PC-3 (cell line): ENCODE measurements around the gene SP140L. TPM values are rescaled to one million over a fixed set of nuclear protein-coding genes. Genes with fewer than 3 reads are reported as not detected.
A peak's percentile ranks its signal among the peaks of the same experiment; 100 is the strongest.

Experiments used
- ATAC-seq: fragments of 200-7000 bp; cut with Tn5 transposase; 2 replicates; pipeline ENCODE4 v1.9.1; 2020; ENCODE audit warnings: mild to moderate bottlenecking, moderate library complexity
- BruUV-seq: library from RNA; stranded (reverse); fragments of 400-500 nt; replicated peaks from 2 replicates; lab custom pipeline; 2021; lab: Mats Ljungman, UMichigan
- CTCF ChIA-PET: fragments of 300-600 bp; sonication (Branson Sonifier 250); formaldehyde crosslinking; loops from one replicate; lab custom pipeline; 2022; ENCODE audit warnings: antibody characterized with exemption; lab: Charles Lee
- POLR2A ChIA-PET: fragments of 300-600 bp; sonication (Branson Sonifier 250); formaldehyde crosslinking; loops from one replicate; lab custom pipeline; 2022; ENCODE audit warnings: antibody characterized with exemption; ENCODE audit not compliant: unreplicated experiment; lab: Charles Lee
- DNase-seq: peaks from one replicate; pipeline ENCODE4 v3.0.0-alpha.2; 2015
- H2AFZ ChIP-seq: fragments of 300-600 bp; sonication (generic); 2 replicates; pipeline ENCODE4 v1.6.0; 2016; ENCODE audit warnings: antibody characterized with exemption, low read length
- H3F3A ChIP-seq: fragments of 300-600 bp; sonication (generic); one replicate; pipeline ENCODE4 v1.6.0; 2017; ENCODE audit warnings: antibody characterized with exemption, low read length, control low read depth, mild to moderate bottlenecking; ENCODE audit not compliant: unreplicated experiment
- H3K27ac ChIP-seq: fragments of 300-600 bp; sonication (generic); 2 replicates; pipeline ENCODE4 v1.5.1; 2016; ENCODE audit warnings: mild to moderate bottlenecking, low read length
- H3K27me3 ChIP-seq: fragments of 300-600 bp; sonication (generic); 2 replicates; pipeline ENCODE4 v1.6.1; 2016; ENCODE audit warnings: low read length, mixed read lengths
- H3K36me3 ChIP-seq: fragments of 300-600 bp; sonication (generic); 2 replicates; pipeline ENCODE4 v1.6.1; 2016; ENCODE audit warnings: low read depth, mixed run types, low read length, mixed read lengths
- H3K4me1 ChIP-seq: fragments of 300-600 bp; sonication (generic); 2 replicates; pipeline ENCODE4 v1.5.1; 2016; ENCODE audit warnings: low read length; ENCODE audit not compliant: insufficient read depth
- H3K4me2 ChIP-seq: fragments of 300-600 bp; sonication (generic); 2 replicates; pipeline ENCODE4 v1.6.0; 2016; ENCODE audit warnings: low read length
- H3K4me3 ChIP-seq: fragments of 300-600 bp; sonication (generic); 2 replicates; pipeline ENCODE4 v1.5.1; 2016; ENCODE audit warnings: mild to moderate bottlenecking, low read length, mixed read lengths
- H3K79me2 ChIP-seq: fragments of 300-600 bp; sonication (generic); 2 replicates; pipeline ENCODE4 v1.6.1; 2017; ENCODE audit warnings: low read length, mixed read lengths
- H3K9ac ChIP-seq: fragments of 300-600 bp; sonication (generic); 2 replicates; pipeline ENCODE4 v1.6.0; 2016; ENCODE audit warnings: mild to moderate bottlenecking, low read length
- H3K9me2 ChIP-seq: fragments of 300-600 bp; sonication (generic); replicated peaks from 2 replicates; pipeline ENCODE4 v1.6.1; 2016; ENCODE audit warnings: mixed run types, low read length, mixed read lengths
- H3K9me3 ChIP-seq: fragments of 300-600 bp; sonication (generic); 2 replicates; pipeline ENCODE4 v1.6.1; 2016; ENCODE audit warnings: low read length, mixed read lengths
- H4K20me1 ChIP-seq: fragments of 300-600 bp; sonication (generic); 2 replicates; pipeline ENCODE4 v1.6.1; 2016; ENCODE audit warnings: low read length, mixed read lengths
- EZH2 ChIP-seq: fragments of 300-600 bp; sonication (generic); IDR thresholded peaks from one replicate; pipeline ENCODE4 v1.6.1; 2017; ENCODE audit warnings: antibody characterized with exemption, mild to moderate bottlenecking, low read length; ENCODE audit not compliant: unreplicated experiment
- EZH2phosphoT487 ChIP-seq: fragments of 300-600 bp; sonication (generic); IDR thresholded peaks from 2 replicates; pipeline ENCODE4 v1.6.1; 2018; ENCODE audit warnings: mild to moderate bottlenecking, antibody characterized with exemption, low read length, borderline replicate concordance
- intact Hi-C: fragments of 100-400 bp; cut with micrococcal nuclease; formaldehyde crosslinking; loops from 2 replicates; pipeline ENCODE4 v1.9.0; 2023
- total RNA-seq: library from RNA; depleted of rRNA; stranded (reverse); fragments of >200 nt; gene quantifications from 2 replicates; pipeline ENCODE4 v1.2.3, GENCODE V29; 2014
- TF ChIP-seq, protein P1 (sequence below): fragments of 300-600 bp; sonication (generic); conservative IDR thresholded peaks from 2 replicates; pipeline ENCODE4 v1.5.1; 2017; ENCODE audit warnings: antibody characterized with exemption, low read depth, mild to moderate bottlenecking, low read length

Gene SP140L
- total RNA-seq, 1 experiment from 2014 or later: 2.8 TPM

DNA sequence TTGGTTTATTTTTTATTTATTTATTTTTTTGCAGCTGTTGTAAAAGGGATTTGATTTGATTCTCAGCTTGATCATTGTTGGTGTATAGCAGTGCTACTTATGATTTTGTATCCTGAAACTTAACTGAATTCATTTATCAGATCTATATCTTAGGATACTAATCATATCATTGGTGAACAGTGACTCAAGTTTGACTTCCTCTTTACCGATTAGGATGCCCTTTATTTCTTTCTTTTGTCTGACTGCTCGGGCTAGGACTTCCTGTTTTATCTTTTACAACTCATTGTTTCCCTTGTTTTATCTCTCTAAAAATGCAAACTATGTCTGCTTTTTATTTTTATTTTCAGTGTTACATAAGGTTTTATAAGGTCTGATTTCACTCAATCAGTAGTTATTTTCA lies 112.6 kb downstream of the SP140L start:
- Histone ChIP-seq H3K27me3 (no peaks in the 10 kb centered on the region), H3K27ac (no peak overlapping the region), H4K20me1 (no peaks in the 10 kb centered on the region), H3K79me2 (no peaks in the 10 kb centered on the region), H3K4me2 (0 out of 2 replicates have a peak overlapping the region, but pooled peaks have one; percentile 23), H3K9me3 (no peaks in the 10 kb centered on the region), H3K9ac (no peak overlapping the region), H2AFZ (no peak overlapping the region), H3K36me3 (peaks cover 18% of the 10 kb centered on the region; the same call in 1 of the 2 replicates), H3F3A (no peaks in the 10 kb centered on the region), H3K4me1 (peaks cover 21% of the 10 kb centered on the region), H3K9me2 (no peaks in the 10 kb centered on the region), H3K4me3 (no peak overlapping the region)
- ChIA-PET CTCF (no interaction called here), POLR2A (no interaction called here)
- intact Hi-C loops: no loop called here
- no TSS peak for BruUV-seq
- ATAC-seq (no peak), DNase-seq (no peak)
- TF ChIP-seq EZH2 (no peak), EZH2phosphoT487 (no peak)
- TF ChIP-seq, protein P1, sequence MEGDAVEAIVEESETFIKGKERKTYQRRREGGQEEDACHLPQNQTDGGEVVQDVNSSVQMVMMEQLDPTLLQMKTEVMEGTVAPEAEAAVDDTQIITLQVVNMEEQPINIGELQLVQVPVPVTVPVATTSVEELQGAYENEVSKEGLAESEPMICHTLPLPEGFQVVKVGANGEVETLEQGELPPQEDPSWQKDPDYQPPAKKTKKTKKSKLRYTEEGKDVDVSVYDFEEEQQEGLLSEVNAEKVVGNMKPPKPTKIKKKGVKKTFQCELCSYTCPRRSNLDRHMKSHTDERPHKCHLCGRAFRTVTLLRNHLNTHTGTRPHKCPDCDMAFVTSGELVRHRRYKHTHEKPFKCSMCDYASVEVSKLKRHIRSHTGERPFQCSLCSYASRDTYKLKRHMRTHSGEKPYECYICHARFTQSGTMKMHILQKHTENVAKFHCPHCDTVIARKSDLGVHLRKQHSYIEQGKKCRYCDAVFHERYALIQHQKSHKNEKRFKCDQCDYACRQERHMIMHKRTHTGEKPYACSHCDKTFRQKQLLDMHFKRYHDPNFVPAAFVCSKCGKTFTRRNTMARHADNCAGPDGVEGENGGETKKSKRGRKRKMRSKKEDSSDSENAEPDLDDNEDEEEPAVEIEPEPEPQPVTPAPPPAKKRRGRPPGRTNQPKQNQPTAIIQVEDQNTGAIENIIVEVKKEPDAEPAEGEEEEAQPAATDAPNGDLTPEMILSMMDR: no peak

DNA sequence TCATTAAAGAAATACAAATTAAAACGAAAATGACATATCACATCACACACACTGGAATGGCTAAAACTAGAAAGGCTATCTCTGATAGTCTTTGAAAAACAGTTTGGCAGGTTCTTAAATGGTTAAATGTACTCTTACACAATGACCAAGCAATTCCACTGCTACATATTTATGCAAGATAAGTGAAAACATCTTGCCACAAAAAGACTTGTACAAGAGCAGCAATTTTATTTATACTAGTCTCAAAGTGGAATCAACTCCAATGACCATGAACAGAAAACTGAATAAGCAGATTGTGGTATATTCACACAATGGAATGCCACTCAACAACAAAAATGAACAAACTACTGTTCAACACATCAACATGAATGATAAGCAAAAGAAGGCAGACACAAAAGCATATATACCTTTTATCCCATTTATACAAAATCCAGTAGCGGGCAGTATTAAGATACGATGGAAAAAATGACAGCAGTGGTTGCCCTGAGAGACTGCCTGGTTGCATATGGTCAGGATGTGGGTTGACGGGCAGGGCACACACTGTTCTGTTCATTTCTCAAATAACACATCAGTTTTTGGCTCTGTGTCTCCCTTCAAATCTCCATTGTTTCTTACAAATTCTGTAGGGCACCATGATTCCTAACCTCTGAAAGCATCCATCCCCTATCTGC lies 114.4 kb downstream of the SP140L start:
- Histone ChIP-seq H3K4me2 (no peak overlapping the region), H3K9ac (no peak overlapping the region), H3K9me3 (no peaks in the 10 kb centered on the region), H4K20me1 (no peaks in the 10 kb centered on the region), H3F3A (no peaks in the 10 kb centered on the region), H3K36me3 (peaks cover 18% of the 10 kb centered on the region), H2AFZ (no peak overlapping the region), H3K79me2 (no peaks in the 10 kb centered on the region), H3K4me3 (no peak overlapping the region), H3K9me2 (no peaks in the 10 kb centered on the region), H3K27ac (no peak overlapping the region), H3K4me1 (peaks cover 13% of the 10 kb centered on the region), H3K27me3 (no peaks in the 10 kb centered on the region)
- CTCF ChIA-PET: no interaction called here
- BruUV-seq: no TSS peak
- DNase-seq (no peak), ATAC-seq (no peak)
- intact Hi-C loops: no loop called here
- TF ChIP-seq EZH2phosphoT487 (no peak), EZH2 (no peak)
- TF ChIP-seq, protein P1: no peak
- POLR2A ChIA-PET: no interaction called here

DNA sequence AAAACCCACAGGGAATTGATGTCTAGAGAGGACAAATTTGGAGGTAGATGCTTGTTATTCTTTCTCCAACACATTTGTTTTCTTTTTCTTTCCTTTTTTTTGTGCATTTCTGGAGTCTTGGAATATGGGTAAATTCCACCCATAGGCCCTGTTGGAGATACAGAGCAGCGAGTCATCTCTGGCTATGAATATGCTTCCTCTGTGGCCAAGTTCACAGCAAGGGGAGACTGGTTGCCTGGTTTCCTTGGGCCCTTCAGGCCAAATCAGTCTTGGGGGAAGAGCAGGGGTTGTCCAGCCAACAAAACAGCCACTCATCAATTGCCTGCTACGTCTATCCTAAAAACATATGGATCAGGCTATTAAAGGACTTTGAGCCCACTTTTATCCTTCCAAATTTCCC lies 116.5 kb downstream of the SP140L start:
- Histone ChIP-seq H3K9ac (no peak overlapping the region), H3K4me1 (peaks cover 13% of the 10 kb centered on the region), H3K4me3 (no peak overlapping the region), H3K27ac (no peak overlapping the region), H3K36me3 (peaks cover 18% of the 10 kb centered on the region; the same call in 1 of the 2 replicates), H3K4me2 (0 out of 2 replicates have a peak overlapping the region, but pooled peaks have one; percentile 34), H3K27me3 (no peaks in the 10 kb centered on the region), H3K9me2 (no peaks in the 10 kb centered on the region), H3K9me3 (no peaks in the 10 kb centered on the region), H3K79me2 (no peaks in the 10 kb centered on the region), H2AFZ (no peak overlapping the region), H3F3A (no peaks in the 10 kb centered on the region), H4K20me1 (no peaks in the 10 kb centered on the region)
- ChIA-PET POLR2A (no interaction called here), CTCF (no interaction called here)
- TF ChIP-seq EZH2 (no peak), EZH2phosphoT487 (no peak)
- intact Hi-C loops: no loop called here
- DNase-seq (peak; percentile 64), ATAC-seq (peak; percentile 90)
- BruUV-seq: no TSS peak
